SU-DHL-6 (cell line): Measurements from ENCODE around the gene RBMXL2.

Experiments
- EZH2phosphoT487 ChIP-seq: fragments of 200-600 bp; sonication (generic), shearing (Covaris generic); conservative IDR thresholded peaks from 2 replicates; pipeline ENCODE4 v1.6.1; 2018; ENCODE audit warnings: mild to moderate bottlenecking, antibody characterized with exemption, low read length, moderate library complexity, mixed read lengths
- TF ChIP-seq, protein P1 (sequence below): fragments of 200-600 bp; sonication (generic); IDR thresholded peaks from one replicate; pipeline ENCODE4 v1.5.1; 2017; ENCODE audit warnings: antibody characterized with exemption, mild to moderate bottlenecking, low read length, moderate library complexity; ENCODE audit not compliant: insufficient read depth, poor library complexity, severe bottlenecking

DNA sequence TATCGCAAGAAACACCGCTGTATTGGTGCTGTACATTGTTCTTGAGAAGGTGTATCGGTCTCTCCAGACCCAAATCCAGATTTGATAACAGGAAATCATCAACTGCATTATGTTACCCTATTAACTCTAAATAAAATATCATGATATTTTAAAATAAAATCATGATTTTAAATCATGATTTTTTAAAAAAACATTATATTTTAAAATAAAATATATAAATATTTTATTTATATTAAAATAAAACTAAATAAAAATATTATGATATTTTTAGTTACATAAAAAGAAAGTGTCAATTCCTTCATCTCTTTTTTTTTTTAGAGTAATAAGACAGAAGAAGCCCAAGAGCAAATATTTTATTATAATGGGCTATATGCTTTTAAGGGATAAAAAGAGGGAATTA, 27.6 kb downstream of the RBMXL2 start:
- TF ChIP-seq, protein P1, sequence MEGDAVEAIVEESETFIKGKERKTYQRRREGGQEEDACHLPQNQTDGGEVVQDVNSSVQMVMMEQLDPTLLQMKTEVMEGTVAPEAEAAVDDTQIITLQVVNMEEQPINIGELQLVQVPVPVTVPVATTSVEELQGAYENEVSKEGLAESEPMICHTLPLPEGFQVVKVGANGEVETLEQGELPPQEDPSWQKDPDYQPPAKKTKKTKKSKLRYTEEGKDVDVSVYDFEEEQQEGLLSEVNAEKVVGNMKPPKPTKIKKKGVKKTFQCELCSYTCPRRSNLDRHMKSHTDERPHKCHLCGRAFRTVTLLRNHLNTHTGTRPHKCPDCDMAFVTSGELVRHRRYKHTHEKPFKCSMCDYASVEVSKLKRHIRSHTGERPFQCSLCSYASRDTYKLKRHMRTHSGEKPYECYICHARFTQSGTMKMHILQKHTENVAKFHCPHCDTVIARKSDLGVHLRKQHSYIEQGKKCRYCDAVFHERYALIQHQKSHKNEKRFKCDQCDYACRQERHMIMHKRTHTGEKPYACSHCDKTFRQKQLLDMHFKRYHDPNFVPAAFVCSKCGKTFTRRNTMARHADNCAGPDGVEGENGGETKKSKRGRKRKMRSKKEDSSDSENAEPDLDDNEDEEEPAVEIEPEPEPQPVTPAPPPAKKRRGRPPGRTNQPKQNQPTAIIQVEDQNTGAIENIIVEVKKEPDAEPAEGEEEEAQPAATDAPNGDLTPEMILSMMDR, result no peak
- no peak for TF ChIP-seq EZH2phosphoT487
